ENCODE data around the gene AACS.
A peak's percentile ranks its signal among the peaks of the same experiment; 100 is the strongest.

AACS gene

GRCh38 chr12:125160281-125160955 is 95.2 kb downstream of the AACS start:
- DNase-seq: no peak

- DNase-seq: no peak
Observed at GRCh38 chr12:125161712-125162022, 96.4 kb downstream of the AACS start.

GRCh38 chr12:125162489-125163028 is 97.3 kb downstream of the AACS start:
- DNase-seq: no peak

- no peak for DNase-seq
Observed at GRCh38 chr12:125163148-125163547, 97.9 kb downstream of the AACS start.

GRCh38 chr12:125164541-125164940 is 99.3 kb downstream of the AACS start:
- DNase-seq: no peak

- no peak for DNase-seq
Observed at GRCh38 chr12:125166041-125166440, 100.8 kb downstream of the AACS start.

- no peak for DNase-seq
Observed at GRCh38 chr12:125167658-125168057, 102.4 kb downstream of the AACS start.

GRCh38 chr12:125169451-125169850 is 104.2 kb downstream of the AACS start:
- no peak for DNase-seq

- no peak for DNase-seq
Observed at GRCh38 chr12:125169870-125170269, 104.6 kb downstream of the AACS start.

- no peak for DNase-seq
Observed at GRCh38 chr12:125171267-125171666, 106.0 kb downstream of the AACS start.

GRCh38 chr12:125172231-125172850 is 107.1 kb downstream of the AACS start:
- DNase-seq: no peak

- no peak for DNase-seq
Observed at GRCh38 chr12:125175576-125175975, 110.3 kb downstream of the AACS start.

- no peak for DNase-seq
Observed at GRCh38 chr12:125178222-125178621, 113.0 kb downstream of the AACS start.

- no peak for DNase-seq
Observed at GRCh38 chr12:125180144-125180543, 114.9 kb downstream of the AACS start.

GRCh38 chr12:125181107-125181506 is 115.9 kb downstream of the AACS start:
- DNase-seq: no peak

GRCh38 chr12:125183187-125184067 is 118.2 kb downstream of the AACS start:
- peak; percentile 32 for DNase-seq

- no peak for DNase-seq
Observed at GRCh38 chr12:125184213-125184967, 119.2 kb downstream of the AACS start.

GRCh38 chr12:125185311-125185739 is 120.1 kb downstream of the AACS start:
- DNase-seq: no peak

GRCh38 chr12:125185740-125186470 is 120.7 kb downstream of the AACS start, which contains the start of gene TMEM132B:
Gene TMEM132B (plus strand): TSS chr12:125186386.
- DNase-seq: no peak

GRCh38 chr12:125186471-125187147 is 121.4 kb downstream of the AACS start:
- no peak for DNase-seq

- DNase-seq: no peak
Observed at GRCh38 chr12:125187148-125187745, 122.0 kb downstream of the AACS start.

Data from NK-92 treated with Interleukin-12 subunit alpha and Interleukin-12 subunit beta, amount 100 ng/mL, for 24 hours (cell line).